ENCODE data around the gene AGAP3.

AGAP3 gene

GRCh38 chr7:151189038-151189437 lies 102.8 kb downstream of the AGAP3 start:
- Histone ChIP-seq H3K9ac (ENCODE audit: low read depth, low read length) (no peak overlapping the region), H3K4me1 (ENCODE audit: insufficient read depth, low read length) (no peaks in the 10 kb centered on the region), H3K4me3 (ENCODE audit: low read length) (no peak overlapping the region), H3K27ac (ENCODE audit: low read depth, low read length) (no peak overlapping the region), H3K9me3 (ENCODE audit: insufficient read depth, low read depth, low read length) (no peaks in the 10 kb centered on the region), H3K36me3 (ENCODE audit: insufficient read depth, low read length) (no peaks in the 10 kb centered on the region), H3K27me3 (ENCODE audit: insufficient read depth, low read length) (no peaks in the 10 kb centered on the region; the same call in 1 of the 2 replicates)
- 96% methylated on average over 4 of the region's 4 CpGs for WGBS

GRCh38 chr7:151191544-151191943 lies 105.3 kb downstream of the AGAP3 start:
- no peaks in the 10 kb centered on the region for H3K36me3 ChIP-seq (ENCODE audit: insufficient read depth, low read length)
- no peak overlapping the region for H3K4me3 ChIP-seq (ENCODE audit: low read length)
- WGBS: 90% methylated on average over 12 of the region's 12 CpGs
- no peaks in the 10 kb centered on the region for H3K9me3 ChIP-seq (ENCODE audit: insufficient read depth, low read depth, low read length)
- H3K27me3 ChIP-seq (ENCODE audit: insufficient read depth, low read length): 0 out of 2 replicates have a peak, but pooled peaks cover 3% of the 10 kb centered on the region
- no peak overlapping the region for H3K9ac ChIP-seq (ENCODE audit: low read depth, low read length)
- no peak overlapping the region for H3K27ac ChIP-seq (ENCODE audit: low read depth, low read length)
- H3K4me1 ChIP-seq (ENCODE audit: insufficient read depth, low read length): no peaks in the 10 kb centered on the region

GRCh38 chr7:151192002-151192539 lies 105.8 kb downstream of the AGAP3 start:
- 95% methylated on average over 22 of the region's 23 CpGs for WGBS
- H3K9me3 ChIP-seq (ENCODE audit: insufficient read depth, low read depth, low read length): no peaks in the 10 kb centered on the region
- no peak overlapping the region for H3K9ac ChIP-seq (ENCODE audit: low read depth, low read length)
- 0 out of 2 replicates have a peak, but pooled peaks cover 3% of the 10 kb centered on the region for H3K27me3 ChIP-seq (ENCODE audit: insufficient read depth, low read length)
- H3K36me3 ChIP-seq (ENCODE audit: insufficient read depth, low read length): no peaks in the 10 kb centered on the region
- H3K4me3 ChIP-seq (ENCODE audit: low read length): no peak overlapping the region
- H3K4me1 ChIP-seq (ENCODE audit: insufficient read depth, low read length): no peaks in the 10 kb centered on the region
- H3K27ac ChIP-seq (ENCODE audit: low read depth, low read length): no peak overlapping the region

GRCh38 chr7:151193203-151193978 lies 107.1 kb downstream of the AGAP3 start:
- H3K4me3 ChIP-seq (ENCODE audit: low read length): no peak overlapping the region
- 0 out of 2 replicates have a peak, but pooled peaks cover 3% of the 10 kb centered on the region for H3K27me3 ChIP-seq (ENCODE audit: insufficient read depth, low read length)
- WGBS: 91% methylated on average over 14 of the region's 14 CpGs

More at GRCh38 chr7:151193203-151193978, 107.1 kb downstream of the AGAP3 start:
- no peaks in the 10 kb centered on the region for H3K4me1 ChIP-seq (ENCODE audit: insufficient read depth, low read length)
- no peak overlapping the region for H3K9ac ChIP-seq (ENCODE audit: low read depth, low read length)
- no peak overlapping the region for H3K27ac ChIP-seq (ENCODE audit: low read depth, low read length)
- H3K9me3 ChIP-seq (ENCODE audit: insufficient read depth, low read depth, low read length): no peaks in the 10 kb centered on the region
- H3K36me3 ChIP-seq (ENCODE audit: insufficient read depth, low read length): no peaks in the 10 kb centered on the region

All from HUES64 (cell line).